Measurements from ENCODE around the gene HK2.

GRCh38 chr2:74870951-74871350 lies 37.0 kb downstream of the HK2 start:
- TF ChIP-seq CTCF (IDR thresholded peaks at IDR 0.05; ENCODE audit: insufficient read depth, low read depth, low read length) (no peak), EZH2 (IDR thresholded peaks at IDR 0.05; ENCODE audit: insufficient read depth, low read length) (no peak)
